NCI-H146 treated with DMSO at 0.1 percent for 48 hours (cell line): ENCODE measurements around the gene DDX25.

Source experiments
- DNase-seq: peaks from one replicate; lab custom pipeline; 2025; ENCODE audit not compliant: unreplicated experiment; lab: John Stamatoyannopoulos, UW

DDX25 gene

GRCh38 chr11:125933030-125933813 lies 28.9 kb downstream of the DDX25 start:
- DNase-seq = no peak

- no peak for DNase-seq
These were observed 30.2 kb downstream of the DDX25 start for GRCh38 chr11:125934473-125934872.

- DNase-seq = no peak
These were observed 30.7 kb downstream of the DDX25 start for GRCh38 chr11:125935056-125935455.

GRCh38 chr11:125935618-125936199 lies 31.4 kb downstream of the DDX25 start:
- no peak for DNase-seq

GRCh38 chr11:125938418-125938817 lies 34.1 kb downstream of the DDX25 start:
- DNase-seq = no peak

- no peak for DNase-seq
These were observed 34.8 kb downstream of the DDX25 start for GRCh38 chr11:125939081-125939521.

- no peak for DNase-seq
These were observed 35.8 kb downstream of the DDX25 start for GRCh38 chr11:125940145-125940544.

- DNase-seq = no peak
These were observed 36.9 kb downstream of the DDX25 start for GRCh38 chr11:125941267-125941618.

GRCh38 chr11:125941619-125942611 lies 37.6 kb downstream of the DDX25 start:
- DNase-seq = peak; percentile 85

GRCh38 chr11:125942771-125943428 lies 38.6 kb downstream of the DDX25 start:
- DNase-seq = no peak

GRCh38 chr11:125943661-125944349 lies 39.5 kb downstream of the DDX25 start:
- DNase-seq = no peak

GRCh38 chr11:125944350-125945010 lies 40.2 kb downstream of the DDX25 start:
- DNase-seq = no peak

GRCh38 chr11:125945011-125945796 lies 40.9 kb downstream of the DDX25 start:
- DNase-seq = no peak

GRCh38 chr11:125945797-125946520 lies 41.7 kb downstream of the DDX25 start, which contains the start of gene VSIG10L2:
TSS of gene VSIG10L2 (plus strand) at chr11:125946044. CDS start at chr11:125946056, 12 bp downstream.
- DNase-seq = no peak

GRCh38 chr11:125946712-125947418 lies 42.6 kb downstream of the DDX25 start:
- DNase-seq = no peak

GRCh38 chr11:125947419-125948277 lies 43.3 kb downstream of the DDX25 start:
- no peak for DNase-seq
